ENCODE measurements around the gene TULP4. TPM values are rescaled to one million over a fixed set of nuclear protein-coding genes. Genes with fewer than 3 reads are reported as not detected.
A peak's percentile ranks its signal among the peaks of the same experiment; 100 is the strongest.

Gene TULP4
- total and polyA plus RNA-seq, 8 donors = 18.6 to 86.8 (median 21.7) TPM

DNA sequence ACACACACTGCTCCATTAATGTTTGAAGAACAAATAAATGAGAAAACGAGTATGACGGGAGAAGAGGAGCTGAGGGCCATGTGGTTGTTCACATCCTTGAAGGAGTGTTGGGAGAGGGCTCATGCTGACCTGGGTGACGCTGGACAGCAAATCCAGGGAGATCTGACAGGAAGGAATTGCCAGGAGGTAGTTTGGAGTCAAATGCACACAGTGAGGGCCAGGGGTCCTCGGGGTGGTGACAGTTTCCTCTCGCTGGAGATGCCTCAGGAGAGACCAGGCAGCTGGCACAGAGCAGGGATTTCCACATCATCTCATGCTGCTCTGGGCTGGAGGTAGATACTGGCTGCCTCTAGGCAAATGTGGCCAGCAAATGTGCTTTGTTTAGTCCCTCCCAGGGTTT lies 245.7 kb downstream of the TULP4 start:
- no peak overlapping the region for H3K4me3 ChIP-seq
- peak in 1 of 4 donors; percentile 28 for DNase-seq
- H3K36me3 ChIP-seq = no peaks in the 10 kb centered on the region
- no peak overlapping the region for H3K27ac ChIP-seq
- intact Hi-C loops (cut with DNase I) = no loop called here
- TF ChIP-seq CTCF (IDR thresholded peaks at IDR 0.05) = no peak
- peaks cover 0 to 35% of the 10 kb centered on the region in 2 donors for H3K4me1 ChIP-seq
- no peaks in the 10 kb centered on the region for H3K9me3 ChIP-seq
- ATAC-seq = no peak
- H3K27me3 ChIP-seq = no peaks in the 10 kb centered on the region

- H3K9me3 ChIP-seq = no peaks in the 10 kb centered on the region
- no peak for ATAC-seq
- intact Hi-C loops (cut with DNase I) = no loop called here
- no peak for TF ChIP-seq CTCF (IDR thresholded peaks at IDR 0.05)
- H3K36me3 ChIP-seq = no peaks in the 10 kb centered on the region
- no peak overlapping the region for H3K27ac ChIP-seq
- H3K4me3 ChIP-seq = no peak overlapping the region
- peaks cover 0 to 42% of the 10 kb centered on the region in 2 donors for H3K4me1 ChIP-seq
- no peaks in the 10 kb centered on the region for H3K27me3 ChIP-seq
- peak in 1 of 4 donors; percentile 52 for DNase-seq
Measured at GRCh38 chr6:158558415-158559306, 246.4 kb downstream of the TULP4 start.

GRCh38 chr6:158559338-158559894 lies 247.2 kb downstream of the TULP4 start:
- no peaks in the 10 kb centered on the region for H3K27me3 ChIP-seq
- ATAC-seq (no peak), DNase-seq (no peak)
- no peaks in the 10 kb centered on the region for H3K36me3 ChIP-seq
- peaks cover 0 to 50% of the 10 kb centered on the region in 2 donors for H3K4me1 ChIP-seq
- H3K27ac ChIP-seq = peak overlapping the region; percentile 90
- intact Hi-C loops (cut with DNase I) = no loop called here
- no peak for TF ChIP-seq CTCF (IDR thresholded peaks at IDR 0.05)
- no peaks in the 10 kb centered on the region for H3K9me3 ChIP-seq
- H3K4me3 ChIP-seq = peak overlapping the region; percentile 92 to 95

DNA sequence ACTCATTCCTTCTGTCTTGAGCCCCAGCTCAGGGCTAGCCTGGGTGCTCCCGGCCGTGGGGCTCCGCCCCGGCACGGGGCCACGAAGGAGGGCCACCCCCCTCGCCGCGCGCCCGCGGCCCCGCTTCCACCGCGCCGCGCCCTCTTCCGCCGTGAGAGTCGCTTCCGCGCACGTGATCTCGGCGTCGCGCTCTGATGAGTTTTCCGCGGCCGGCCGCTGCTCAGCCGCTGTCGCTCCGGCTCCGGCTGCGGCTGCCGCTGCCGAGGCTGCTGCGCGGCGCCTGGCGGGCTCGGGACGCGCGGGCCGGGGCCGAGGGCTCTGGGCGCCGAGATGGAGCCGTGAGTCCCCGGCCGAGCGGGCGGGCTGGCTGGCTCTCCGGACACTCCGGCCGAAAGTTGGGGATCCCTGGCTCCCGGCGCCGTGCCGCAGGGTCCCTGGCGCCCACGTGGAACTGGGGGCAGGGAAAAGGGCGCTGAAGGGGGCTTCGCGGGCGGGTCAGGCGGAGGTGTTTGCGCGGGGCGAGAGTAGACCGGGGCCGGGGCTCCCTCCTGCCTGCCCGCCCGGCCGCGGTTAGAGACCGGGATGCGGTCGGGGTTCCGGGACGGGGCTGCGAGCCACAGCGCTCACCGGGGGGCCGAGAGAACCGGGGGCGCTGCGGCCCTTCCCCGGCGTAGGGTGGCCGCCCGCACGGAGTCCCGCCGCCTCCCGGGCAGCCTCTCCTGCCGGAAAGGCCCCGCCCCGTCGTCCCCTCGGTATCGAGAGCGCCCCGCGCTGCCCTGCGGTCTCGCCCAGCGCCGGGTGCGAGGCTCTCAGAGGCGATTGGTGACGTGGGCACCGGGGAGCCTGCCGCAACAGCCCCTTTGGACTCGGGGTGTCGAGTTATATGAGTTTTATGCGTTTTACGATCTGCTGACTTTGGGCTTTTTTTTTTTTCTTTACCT lies 247.9 kb downstream of the TULP4 start, which contains the start of gene TMEM181:
Gene TMEM181 (plus strand): TSS at position 197 of the 941 bp plus-strand sequence. CDS start 134 bp downstream, at position 331.
- no peaks in the 10 kb centered on the region for H3K9me3 ChIP-seq
- TF ChIP-seq CTCF (IDR thresholded peaks at IDR 0.05) = no peak
- peak within 1 kb of the TSS; percentile 90 for H3K27ac ChIP-seq
- H3K27me3 ChIP-seq = no peaks in the 10 kb centered on the region
- H3K4me3 ChIP-seq = peak within 1 kb of the TSS; percentile 92 to 95
- intact Hi-C loops (cut with DNase I) = no loop called here
- H3K36me3 ChIP-seq = no peaks in the 10 kb centered on the region
- H3K4me1 ChIP-seq = peaks cover 0 to 58% of the 10 kb centered on the region in 2 donors
- ATAC-seq = peak; percentile 89
- peak; percentile 85 to 97 (median 91) for DNase-seq
